Gastrocnemius medialis (tissue), 4 donors: Measurements from ENCODE around the gene PCCB.

ENCODE experiments used
- POLR2A ChIP-seq, 2 donors: fragments of 450-650 bp; IDR thresholded peaks; one replicate each; pipeline ENCODE4 v1.6.1; 2017; ENCODE audit warnings: antibody characterized with exemption in 2 of 2, mild to moderate bottlenecking in 2 of 2, moderate library complexity in 2 of 2
- TF ChIP-seq, protein P1 (sequence below), 5 experiments: fragments of 450-650 bp in 3 of 5; fragments of 200-600 bp in 2 of 5; sonication (generic) in 2 of 5; IDR thresholded peaks in 4 of 5; conservative IDR thresholded peaks in 1 of 5; 1 replicate in 4 of 5; 2 replicates in 1 of 5; pipeline ENCODE4 v1.5.1; 2016 to 2019; ENCODE audit warnings: antibody characterized with exemption in 5 of 5, mild to moderate bottlenecking in 3 of 5, moderate library complexity in 3 of 5

DNA sequence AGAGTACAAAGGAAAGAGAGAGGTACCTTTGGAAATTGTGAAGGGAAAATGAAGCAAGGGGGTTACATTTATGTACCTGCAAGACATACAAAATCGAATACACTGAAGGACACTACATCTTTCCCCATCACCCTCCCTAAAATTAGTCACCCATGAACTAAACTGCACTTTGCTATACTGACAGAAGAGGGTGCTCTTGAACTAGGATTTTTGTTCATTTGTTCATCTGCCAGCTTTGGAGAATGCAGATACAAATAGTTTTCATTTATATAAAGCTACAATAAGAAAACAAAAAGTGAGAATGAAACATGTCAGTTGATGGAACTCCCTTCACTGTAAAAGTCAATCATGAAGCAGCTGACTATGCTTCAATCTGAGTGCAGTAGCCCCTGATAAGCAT lies 55.7 kb downstream of the PCCB start:
- TF ChIP-seq, protein P1, sequence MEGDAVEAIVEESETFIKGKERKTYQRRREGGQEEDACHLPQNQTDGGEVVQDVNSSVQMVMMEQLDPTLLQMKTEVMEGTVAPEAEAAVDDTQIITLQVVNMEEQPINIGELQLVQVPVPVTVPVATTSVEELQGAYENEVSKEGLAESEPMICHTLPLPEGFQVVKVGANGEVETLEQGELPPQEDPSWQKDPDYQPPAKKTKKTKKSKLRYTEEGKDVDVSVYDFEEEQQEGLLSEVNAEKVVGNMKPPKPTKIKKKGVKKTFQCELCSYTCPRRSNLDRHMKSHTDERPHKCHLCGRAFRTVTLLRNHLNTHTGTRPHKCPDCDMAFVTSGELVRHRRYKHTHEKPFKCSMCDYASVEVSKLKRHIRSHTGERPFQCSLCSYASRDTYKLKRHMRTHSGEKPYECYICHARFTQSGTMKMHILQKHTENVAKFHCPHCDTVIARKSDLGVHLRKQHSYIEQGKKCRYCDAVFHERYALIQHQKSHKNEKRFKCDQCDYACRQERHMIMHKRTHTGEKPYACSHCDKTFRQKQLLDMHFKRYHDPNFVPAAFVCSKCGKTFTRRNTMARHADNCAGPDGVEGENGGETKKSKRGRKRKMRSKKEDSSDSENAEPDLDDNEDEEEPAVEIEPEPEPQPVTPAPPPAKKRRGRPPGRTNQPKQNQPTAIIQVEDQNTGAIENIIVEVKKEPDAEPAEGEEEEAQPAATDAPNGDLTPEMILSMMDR (IDR thresholded peaks at IDR 0.05 in 4 of 5, conservative IDR thresholded peaks at IDR 0.05 in 1 of 5) = no peak
- no peak for TF ChIP-seq POLR2A (IDR thresholded peaks at IDR 0.05)
